Right lobe of liver (tissue), 6 donors: ENCODE data around the gene ZNF275. TPM values are rescaled to one million over a fixed set of nuclear protein-coding genes. Genes with fewer than 3 reads are reported as not detected.
A peak's percentile ranks its signal among the peaks of the same experiment; 100 is the strongest.

Source experiments
- ATAC-seq, 4 donors: fragments of 200-7000 bp; cut with Tn5 transposase; one replicate each; pipeline ENCODE4 v1.9.1; 2020; ENCODE audit warnings: mild to moderate bottlenecking in 4 of 4, moderate library complexity in 4 of 4
- DNase-seq, 3 donors: peaks; one replicate each; pipeline ENCODE4 v3.0.0-alpha.2; 2020
- H3K27ac ChIP-seq, 3 donors: fragments of 200-600 bp; one replicate each; pipeline ENCODE4 v1.8.0; 2022
- H3K27me3 ChIP-seq, 2 donors: fragments of 200-600 bp; one replicate each; pipeline ENCODE4 v1.8.0; 2022
- H3K36me3 ChIP-seq, 4 donors: fragments of 200-600 bp; sonication (generic) in 1 of 4; one replicate each; pipeline versions ENCODE4 v1.5.1 to v1.8.0; 2017 to 2022; ENCODE audit warnings: control low read depth in 1 of 4
- H3K4me1 ChIP-seq, 4 donors: fragments of 200-600 bp; sonication (generic) in 1 of 4; one replicate each; pipeline versions ENCODE4 v1.5.1 to v1.8.0; 2017 to 2022; ENCODE audit warnings: control low read depth in 1 of 4
- H3K4me3 ChIP-seq, 3 donors: fragments of 200-600 bp; one replicate each; pipeline ENCODE4 v1.8.0; 2022
- H3K9me3 ChIP-seq, 4 donors: fragments of 200-600 bp; sonication (generic) in 1 of 4; one replicate each; pipeline versions ENCODE4 v1.5.1 to v1.8.0; 2017 to 2022; ENCODE audit warnings: control low read depth in 1 of 4
- CTCF ChIP-seq, 4 donors: fragments of 200-600 bp in 3 of 4; fragments of 450-650 bp in 1 of 4; IDR thresholded peaks; one replicate each; pipeline versions ENCODE4 v1.5.1 to v1.8.0; 2016 to 2022; ENCODE audit warnings: antibody characterized with exemption in 4 of 4, mild to moderate bottlenecking in 2 of 4
- POLR2A ChIP-seq: fragments of 450-650 bp; IDR thresholded peaks from one replicate; pipeline ENCODE4 v1.6.1; 2017; ENCODE audit warnings: antibody characterized with exemption, mild to moderate bottlenecking
- WGBS: methylation state at CpG from one replicate; pipeline ENCODE4 v1.1.6; 2018; ENCODE audit warnings: low coverage, low lambda C conversion rate; ENCODE audit not compliant: insufficient coverage; ENCODE audit errors: missing lambda C conversion rate; 5-methylcytosine and 5-hydroxymethylcytosine counted together
- intact Hi-C, 2 donors: fragments of 100-400 bp; cut with DNase I; formaldehyde crosslinking; loops; one replicate each; pipeline versions ENCODE4 v1.11.2 to v1.14.1; 2022
- total RNA-seq, 6 experiments: library from RNA; depleted of rRNA in 2 of 6; stranded (reverse); fragments of >200 nt in 2 of 6; fragmentation: NEBNext Ultra II Directional in 3 of 6; extraction: Animal tissue kit (Norgen Biotek cat#: 25700) in 3 of 6; gene quantifications; one replicate each; pipeline versions ENCODE4 v1.1.0 to v1.2.4, GENCODE V29; 2016 to 2023
- donor health status: DM: no; HTN: yes; CAD: no.
- donor health status: DM: no; HTN: no; CAD: no.
- donor health status: DM: no; HTN: no; CAD: no.
- donor health status: DM: no; HTN: yes; CAD: no.
- donor health status: DM: no; HTN: yes; CAD: no.

The ZNF275 gene
- total RNA-seq, 6 experiments from 2014 or later = 8.1 to 12.0 (median 10.3) TPM

- no peaks in the 10 kb centered on the region for H3K27me3 ChIP-seq
- H3K36me3 ChIP-seq = no peaks in the 10 kb centered on the region
- no peak for ATAC-seq
- H3K27ac ChIP-seq = no peak overlapping the region
- no peak for DNase-seq
- no peak overlapping the region for H3K4me3 ChIP-seq
- no peaks in the 10 kb centered on the region for H3K9me3 ChIP-seq
- H3K4me1 ChIP-seq = no peaks in the 10 kb centered on the region
- 46% methylated on average over 7 of the region's 7 CpGs for WGBS
- intact Hi-C loops = no loop called here
- TF ChIP-seq CTCF (IDR thresholded peaks at IDR 0.05) (no peak), POLR2A (no peak)
Measured at GRCh38 chrX:153374426-153374825, 40.5 kb downstream of the ZNF275 start.

GRCh38 chrX:153375571-153375970 lies 41.6 kb downstream of the ZNF275 start:
- no peaks in the 10 kb centered on the region for H3K27me3 ChIP-seq
- H3K9me3 ChIP-seq = no peaks in the 10 kb centered on the region
- H3K4me1 ChIP-seq = no peaks in the 10 kb centered on the region
- TF ChIP-seq CTCF (IDR thresholded peaks at IDR 0.05) = no peak
- TF ChIP-seq POLR2A = no peak
- no peak overlapping the region for H3K4me3 ChIP-seq
- intact Hi-C loops = no loop called here
- DNase-seq = peak in 1 of 3 donors; percentile 47
- WGBS = 58% methylated on average over 2 of the region's 5 CpGs
- no peaks in the 10 kb centered on the region for H3K36me3 ChIP-seq
- peak; percentile 30 to 58 (median 52) for ATAC-seq
- H3K27ac ChIP-seq = no peak overlapping the region

- Histone ChIP-seq H3K27ac (no peak overlapping the region), H3K4me1 (peaks cover 0 to 4% (median 0%) of the 10 kb centered on the region in 4 donors), H3K27me3 (no peaks in the 10 kb centered on the region), H3K36me3 (no peaks in the 10 kb centered on the region), H3K9me3 (no peaks in the 10 kb centered on the region), H3K4me3 (no peak overlapping the region)
- intact Hi-C loops = no loop called here
- no peak for TF ChIP-seq POLR2A
- no peak for TF ChIP-seq CTCF (IDR thresholded peaks at IDR 0.05)
- no peak for ATAC-seq
- WGBS = 84% methylated on average over 3 of the region's 3 CpGs
- no peak for DNase-seq
Measured at GRCh38 chrX:153377727-153378126, 43.8 kb downstream of the ZNF275 start.

DNA sequence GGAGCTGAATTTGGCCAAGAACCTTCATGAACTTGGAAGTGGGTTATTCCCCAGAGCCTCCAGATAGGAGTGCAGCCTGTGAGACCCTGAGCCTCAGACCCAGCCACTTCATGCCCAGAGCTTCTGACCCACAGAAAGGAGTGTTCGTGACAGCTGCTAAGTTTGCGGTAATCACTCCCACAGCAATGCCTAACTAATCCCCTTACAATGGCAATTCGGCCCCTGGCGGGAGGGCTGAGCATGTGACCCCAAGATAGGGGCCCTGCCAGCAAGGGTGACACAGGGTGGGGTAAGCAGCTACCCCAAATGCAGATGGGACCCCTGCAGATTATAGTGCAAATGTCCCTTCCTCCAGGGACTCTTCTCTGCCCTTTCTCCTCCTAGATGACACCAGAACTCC lies 44.7 kb downstream of the ZNF275 start:
- peaks cover 0 to 4% (median 0%) of the 10 kb centered on the region in 4 donors for H3K4me1 ChIP-seq
- no peak for TF ChIP-seq CTCF (IDR thresholded peaks at IDR 0.05)
- no peak for TF ChIP-seq POLR2A
- no peak overlapping the region for H3K4me3 ChIP-seq
- DNase-seq = no peak
- H3K27ac ChIP-seq = no peak overlapping the region
- H3K27me3 ChIP-seq = no peaks in the 10 kb centered on the region
- intact Hi-C loops = no loop called here
- no peaks in the 10 kb centered on the region for H3K9me3 ChIP-seq
- H3K36me3 ChIP-seq = no peaks in the 10 kb centered on the region
- no CpG with 5 or more reads among the region's 4 CpGs for WGBS
- no peak for ATAC-seq

DNA sequence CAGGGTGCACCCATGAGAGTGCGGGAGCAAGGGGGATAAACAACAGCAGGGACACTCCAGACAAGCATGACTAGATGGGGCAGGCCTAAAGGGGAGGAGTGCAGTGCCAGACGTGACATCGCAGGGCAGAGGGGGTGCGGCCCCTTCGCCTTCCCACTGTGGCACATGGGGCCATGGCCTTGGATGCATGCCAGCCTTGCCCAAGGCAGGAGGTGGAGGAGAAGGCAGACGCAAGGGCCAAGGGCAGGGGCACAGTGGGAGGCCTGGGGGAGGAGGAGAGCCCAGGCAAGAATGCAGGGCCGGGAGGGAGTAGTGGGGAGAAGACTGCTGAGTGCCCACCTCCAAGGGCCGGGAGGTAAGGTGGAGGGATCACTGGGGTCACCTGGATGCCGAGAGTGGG lies 45.6 kb downstream of the ZNF275 start:
- Histone ChIP-seq H3K4me3 (no peak overlapping the region), H3K27me3 (no peaks in the 10 kb centered on the region), H3K36me3 (no peaks in the 10 kb centered on the region), H3K9me3 (no peaks in the 10 kb centered on the region), H3K27ac (no peak overlapping the region), H3K4me1 (peaks cover 0 to 4% (median 0%) of the 10 kb centered on the region in 4 donors)
- no peak for ATAC-seq
- TF ChIP-seq CTCF (IDR thresholded peaks at IDR 0.05) = no peak
- no peak for TF ChIP-seq POLR2A
- no peak for DNase-seq
- 89% methylated on average over 2 of the region's 9 CpGs for WGBS
- intact Hi-C loops = no loop called here
